ENCODE measurements around the gene IFNA1.

GRCh38 chr9:21429191-21429590 lies 11.0 kb upstream of the IFNA1 start:
- TF ChIP-seq POLR2A (IDR thresholded peaks at IDR 0.05) (no peak), CTCF (IDR thresholded peaks at IDR 0.05) (no peak)

All from testis (tissue), 2 donors.